Measurements from ENCODE around the gene C2CD3. TPM values are rescaled to one million over a fixed set of nuclear protein-coding genes. Genes with fewer than 3 reads are reported as not detected.

Gene C2CD3
- total RNA-seq, 2 donors from 2014 or later: 12.2 to 31.6 TPM

DNA sequence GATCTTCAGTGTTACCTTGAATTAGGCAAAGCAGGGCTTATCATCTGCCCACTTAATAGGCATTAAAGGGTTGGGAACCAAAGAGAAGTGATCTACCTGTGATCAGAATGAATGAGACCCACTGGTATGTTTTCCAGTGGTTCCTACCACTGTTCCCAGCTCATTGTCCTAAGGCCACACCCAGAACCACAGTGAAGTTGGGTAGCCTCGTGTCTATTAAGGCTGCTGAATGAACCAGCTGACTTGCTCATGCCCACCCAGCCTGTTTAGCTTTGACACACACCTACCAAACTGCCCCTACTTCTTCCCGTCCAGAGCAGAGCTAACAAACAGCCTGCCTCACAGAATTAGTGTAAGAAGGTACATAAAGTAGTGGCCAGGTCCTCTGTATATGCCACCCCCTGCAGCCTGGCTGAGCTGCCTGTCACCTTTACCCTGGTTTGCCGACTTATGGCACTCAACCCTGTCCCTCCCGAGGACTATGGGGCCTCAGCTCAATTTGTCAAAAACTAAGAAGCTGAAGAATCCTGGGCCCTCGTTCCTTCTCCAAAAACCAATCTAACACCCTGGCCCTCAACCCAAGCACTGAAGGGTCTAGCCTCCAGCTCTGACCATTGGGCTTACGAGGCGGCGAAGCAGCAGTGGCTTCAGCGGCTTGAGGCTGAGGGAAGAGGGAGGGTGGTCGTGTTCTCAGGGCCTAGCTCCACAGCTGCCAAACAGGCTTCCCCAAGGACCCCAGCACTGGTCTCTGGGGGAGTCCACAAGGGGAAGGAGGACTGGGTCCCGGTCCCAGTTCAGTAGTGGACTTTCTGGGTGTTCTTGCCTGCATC is 198.0 kb downstream of the C2CD3 start:
- no peaks in the 10 kb centered on the region for H3K36me3 ChIP-seq (replicated peaks in 1 of 2; ENCODE audit: insufficient read depth in 1 of 2, low read depth in 2 of 2)
- H3K4me1 ChIP-seq: no peaks in the 10 kb centered on the region
- H3K4me3 ChIP-seq: no peak overlapping the region
- WGBS, 2 donors: 81 to 87% methylated on average over 9 to 11 of the region's 11 CpGs
- no peaks in the 10 kb centered on the region for H3K9me3 ChIP-seq
- H3K27ac ChIP-seq: no peak overlapping the region
- no peak for TF ChIP-seq POLR2A (IDR thresholded peaks at IDR 0.05)
- TF ChIP-seq, protein P1, sequence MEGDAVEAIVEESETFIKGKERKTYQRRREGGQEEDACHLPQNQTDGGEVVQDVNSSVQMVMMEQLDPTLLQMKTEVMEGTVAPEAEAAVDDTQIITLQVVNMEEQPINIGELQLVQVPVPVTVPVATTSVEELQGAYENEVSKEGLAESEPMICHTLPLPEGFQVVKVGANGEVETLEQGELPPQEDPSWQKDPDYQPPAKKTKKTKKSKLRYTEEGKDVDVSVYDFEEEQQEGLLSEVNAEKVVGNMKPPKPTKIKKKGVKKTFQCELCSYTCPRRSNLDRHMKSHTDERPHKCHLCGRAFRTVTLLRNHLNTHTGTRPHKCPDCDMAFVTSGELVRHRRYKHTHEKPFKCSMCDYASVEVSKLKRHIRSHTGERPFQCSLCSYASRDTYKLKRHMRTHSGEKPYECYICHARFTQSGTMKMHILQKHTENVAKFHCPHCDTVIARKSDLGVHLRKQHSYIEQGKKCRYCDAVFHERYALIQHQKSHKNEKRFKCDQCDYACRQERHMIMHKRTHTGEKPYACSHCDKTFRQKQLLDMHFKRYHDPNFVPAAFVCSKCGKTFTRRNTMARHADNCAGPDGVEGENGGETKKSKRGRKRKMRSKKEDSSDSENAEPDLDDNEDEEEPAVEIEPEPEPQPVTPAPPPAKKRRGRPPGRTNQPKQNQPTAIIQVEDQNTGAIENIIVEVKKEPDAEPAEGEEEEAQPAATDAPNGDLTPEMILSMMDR (IDR thresholded peaks at IDR 0.05): no peak
- H3K27me3 ChIP-seq: no peaks in the 10 kb centered on the region
- DNase-seq: no peak
- intact Hi-C loops (cut with DNase I): no loop called here
- no peak for ATAC-seq

DNA sequence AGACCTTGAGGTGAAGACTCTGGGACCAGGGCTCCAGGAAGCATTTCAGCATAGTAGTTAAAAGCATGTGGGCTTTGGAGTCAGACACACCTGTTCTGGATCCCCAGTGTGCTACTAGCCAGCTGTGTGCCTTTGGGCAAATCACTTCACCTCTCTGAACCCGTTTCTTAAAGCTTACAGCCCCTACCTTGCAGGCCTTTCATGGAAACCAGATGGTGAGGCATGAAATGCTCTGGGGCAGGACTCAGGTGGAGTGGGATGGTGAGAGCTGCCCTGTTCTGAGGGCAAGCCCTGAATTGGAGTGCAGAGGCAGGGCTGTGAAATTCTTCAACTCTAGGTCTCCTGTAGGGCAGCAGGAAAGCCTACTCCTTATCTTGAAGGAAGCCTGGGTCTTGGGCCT is 198.6 kb downstream of the C2CD3 start:
- H3K4me1 ChIP-seq: no peaks in the 10 kb centered on the region
- DNase-seq (no peak), ATAC-seq (no peak)
- no peaks in the 10 kb centered on the region for H3K9me3 ChIP-seq
- H3K4me3 ChIP-seq: no peak overlapping the region
- no peaks in the 10 kb centered on the region for H3K27me3 ChIP-seq
- intact Hi-C loops (cut with DNase I): no loop called here
- WGBS, 2 donors: 57 to 75% methylated on average over 1 of the region's 1 CpG
- no peak overlapping the region for H3K27ac ChIP-seq
- TF ChIP-seq, protein P1 (IDR thresholded peaks at IDR 0.05): no peak
- no peak for TF ChIP-seq POLR2A (IDR thresholded peaks at IDR 0.05)
- H3K36me3 ChIP-seq (replicated peaks in 1 of 2; ENCODE audit: insufficient read depth in 1 of 2, low read depth in 2 of 2): no peaks in the 10 kb centered on the region

DNA sequence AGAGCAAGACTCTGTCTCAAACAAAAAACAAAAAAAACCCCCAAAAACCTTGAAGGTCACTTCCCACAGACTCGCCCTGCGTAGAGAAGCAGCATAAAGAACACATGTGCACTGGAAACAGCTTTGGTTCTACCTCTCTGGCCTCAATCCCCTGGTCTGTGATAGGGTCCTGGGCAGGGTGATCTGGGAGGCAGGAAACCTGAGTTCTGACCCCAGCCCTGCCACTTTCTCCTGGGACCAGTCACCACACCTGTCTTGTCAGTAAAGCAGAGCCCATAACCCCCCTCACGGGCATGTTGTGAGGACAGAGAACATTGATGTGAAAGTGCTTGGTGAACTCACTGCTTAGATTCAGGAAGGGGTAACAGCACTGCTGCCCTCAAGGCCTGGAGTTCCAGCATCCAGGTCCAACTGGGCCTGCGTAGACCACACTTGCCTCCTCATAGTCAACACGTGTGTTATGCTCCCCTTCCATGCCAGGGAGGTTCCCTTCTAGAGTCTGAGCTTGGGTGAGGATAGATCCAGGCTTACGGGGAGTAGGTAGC is 199.6 kb downstream of the C2CD3 start:
- no peaks in the 10 kb centered on the region for H3K36me3 ChIP-seq (replicated peaks in 1 of 2; ENCODE audit: insufficient read depth in 1 of 2, low read depth in 2 of 2)
- no peak overlapping the region for H3K27ac ChIP-seq
- TF ChIP-seq POLR2A (IDR thresholded peaks at IDR 0.05): peak in 1 of 3 donors; percentile 6
- TF ChIP-seq, protein P1 (IDR thresholded peaks at IDR 0.05): no peak
- no peaks in the 10 kb centered on the region for H3K27me3 ChIP-seq
- H3K4me3 ChIP-seq: no peak overlapping the region
- H3K4me1 ChIP-seq: no peaks in the 10 kb centered on the region
- no peak for DNase-seq
- no peaks in the 10 kb centered on the region for H3K9me3 ChIP-seq
- intact Hi-C loops (cut with DNase I): no loop called here
- ATAC-seq: no peak
- WGBS, 2 donors: 82 to 90% methylated on average over 4 to 6 of the region's 6 CpGs

DNA sequence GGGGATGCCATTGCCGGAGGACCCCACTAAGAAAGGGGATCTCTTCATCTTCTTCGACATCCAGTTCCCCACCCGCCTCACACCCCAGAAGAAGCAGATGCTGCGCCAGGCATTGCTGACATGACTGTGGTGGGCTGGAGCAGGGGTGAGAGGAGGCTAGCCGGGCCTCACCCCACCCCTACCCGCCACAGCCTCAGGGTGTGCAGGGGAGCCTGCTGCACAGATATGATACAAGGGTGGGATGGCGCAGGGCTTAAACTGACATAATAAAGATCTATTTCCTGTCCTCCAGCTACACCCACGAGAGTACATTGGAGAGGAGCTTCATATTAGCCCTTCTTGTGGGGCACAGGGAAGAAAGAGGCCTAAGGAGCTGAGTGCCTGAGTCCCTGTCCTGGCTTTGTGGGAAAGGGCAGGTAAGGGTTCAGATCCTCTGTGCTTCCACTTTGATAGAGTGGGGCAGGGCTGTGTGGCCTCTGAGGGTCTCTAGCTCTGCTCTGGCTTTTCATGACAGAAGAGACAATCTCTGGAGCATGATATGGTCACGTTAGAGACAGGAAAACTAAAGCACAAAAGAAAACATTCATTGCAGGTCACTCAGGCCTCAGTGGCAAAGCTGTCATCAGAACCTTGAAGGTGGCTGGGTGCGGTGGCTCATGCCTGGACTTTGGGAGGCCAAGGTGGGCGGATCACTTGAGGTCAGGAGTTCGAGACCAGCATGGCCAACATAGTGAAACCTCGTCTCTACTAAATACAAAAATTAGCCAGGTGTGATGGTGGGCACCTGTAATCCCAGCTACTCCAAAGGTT is 200.6 kb downstream of the C2CD3 start:
- DNase-seq: no peak
- 77 to 85% methylated on average over 9 to 13 of the region's 13 CpGs for WGBS, 2 donors
- Histone ChIP-seq H3K36me3 (replicated peaks in 1 of 2; ENCODE audit: insufficient read depth in 1 of 2, low read depth in 2 of 2) (no peaks in the 10 kb centered on the region), H3K4me1 (no peaks in the 10 kb centered on the region), H3K27ac (no peak overlapping the region), H3K4me3 (no peak overlapping the region), H3K9me3 (no peaks in the 10 kb centered on the region), H3K27me3 (no peaks in the 10 kb centered on the region)
- intact Hi-C loops (cut with DNase I): loop anchor here (10.0 kb wide), 1 partner anchor 195 kb away; no protein-coding TSS in a partner anchor
- no peak for ATAC-seq
- no peak for TF ChIP-seq POLR2A (IDR thresholded peaks at IDR 0.05)
- TF ChIP-seq, protein P1 (IDR thresholded peaks at IDR 0.05): no peak

All from body of pancreas (tissue), 4 donors.